Cardiac muscle cell (in vitro differentiated cells and primary cell): Measurements from ENCODE around the gene TMCC2. TPM values are rescaled to one million over a fixed set of nuclear protein-coding genes. Genes with fewer than 3 reads are reported as not detected.

Experiments
- DNase-seq, 2 donors: peaks; one replicate each; pipeline versions ENCODE4 v3.0.0 to v3.0.0-alpha.2; 2010 to 2017; ENCODE audit warnings: low read depth in 1 of 2, low spot score in 1 of 2
- H3K27ac ChIP-seq: fragments of 200-600 bp; sonication (generic); 2 replicates; pipeline ENCODE4 v1.5.1; 2016
- H3K27me3 ChIP-seq: fragments of 200-600 bp; sonication (generic); 2 replicates; pipeline ENCODE4 v1.6.0; 2016; ENCODE audit warnings: control low read depth
- H3K36me3 ChIP-seq: fragments of 200-600 bp; sonication (generic); 2 replicates; pipeline ENCODE4 v1.5.1; 2016; ENCODE audit warnings: control low read depth
- H3K4me1 ChIP-seq: fragments of 200-600 bp; sonication (generic); 2 replicates; pipeline ENCODE4 v1.8.1; 2017; ENCODE audit warnings: low read depth, mild to moderate bottlenecking, mixed run types
- H3K4me3 ChIP-seq: fragments of 200-600 bp; sonication (generic); 2 replicates; pipeline ENCODE4 v1.5.1; 2016; ENCODE audit warnings: mild to moderate bottlenecking
- H3K9me3 ChIP-seq: fragments of 200-600 bp; sonication (generic); 2 replicates; pipeline ENCODE4 v1.5.1; 2017; ENCODE audit warnings: low read depth, mild to moderate bottlenecking, control low read depth
- polyA plus RNA-seq: library from polyadenylated mRNA; unstranded; fragments of >200 nt; fragmentation: Nextera tagmentation; extraction: Ambion mirVana; gene quantifications from 2 replicates; pipeline ENCODE4 v1.2.1, GENCODE V29; 2016
- total RNA-seq: library from RNA; depleted of rRNA; stranded (reverse); fragments of >200 nt; gene quantifications from 2 replicates; pipeline ENCODE4 v1.2.3, GENCODE V29; 2016
- TF ChIP-seq, protein P1 (sequence below): IDR thresholded peaks from 2 replicates; pipeline ENCODE4 v1.5.1; 2012; ENCODE audit warnings: low read depth, mild to moderate bottlenecking, low read length

TMCC2 gene
- total and polyA plus RNA-seq, 2 experiments from 2014 or later, result 6.3 to 10.9 TPM

DNA sequence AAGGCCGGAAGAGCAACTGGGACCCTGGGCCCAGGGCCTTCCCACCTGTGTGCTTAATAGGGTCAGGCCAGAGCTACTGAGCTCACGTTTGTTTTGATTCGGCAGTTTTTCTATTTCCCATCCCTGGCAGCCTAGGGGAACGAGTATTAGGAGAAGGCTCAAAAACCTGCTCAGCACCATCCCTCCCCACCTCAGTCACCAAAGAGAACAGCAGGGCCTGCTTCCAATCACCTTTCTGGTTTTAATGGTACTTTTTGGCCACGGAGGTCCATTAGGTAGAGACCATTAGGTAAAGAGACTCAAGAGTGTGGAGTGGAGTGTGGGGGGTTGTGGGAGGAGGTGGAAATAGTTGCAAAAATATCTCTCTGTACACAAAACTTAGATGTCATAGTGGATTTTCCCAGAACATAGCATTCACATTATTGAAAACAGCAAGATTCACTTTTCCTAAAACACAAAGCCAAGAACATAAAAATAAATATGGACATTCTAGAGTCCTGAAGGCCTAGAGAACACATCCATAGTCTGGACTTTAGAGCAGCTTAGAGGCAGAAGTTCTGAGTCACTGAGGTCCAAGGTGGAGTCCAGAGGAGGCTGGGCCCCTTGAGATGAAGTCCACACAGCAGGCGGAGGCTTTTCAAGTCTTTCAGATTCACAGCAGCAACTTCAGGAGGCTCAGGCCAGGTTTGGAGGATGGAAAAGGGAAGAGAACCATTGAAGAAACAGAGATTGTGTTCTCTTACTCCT is 74.3 kb downstream of the TMCC2 start:
- Histone ChIP-seq H3K4me3 (no peak overlapping the region), H3K36me3 (no peaks in the 10 kb centered on the region), H3K27ac (peak overlapping the region; percentile 80), H3K4me1 (peaks cover 16% of the 10 kb centered on the region), H3K27me3 (no peaks in the 10 kb centered on the region), H3K9me3 (no peaks in the 10 kb centered on the region)
- TF ChIP-seq, protein P1, sequence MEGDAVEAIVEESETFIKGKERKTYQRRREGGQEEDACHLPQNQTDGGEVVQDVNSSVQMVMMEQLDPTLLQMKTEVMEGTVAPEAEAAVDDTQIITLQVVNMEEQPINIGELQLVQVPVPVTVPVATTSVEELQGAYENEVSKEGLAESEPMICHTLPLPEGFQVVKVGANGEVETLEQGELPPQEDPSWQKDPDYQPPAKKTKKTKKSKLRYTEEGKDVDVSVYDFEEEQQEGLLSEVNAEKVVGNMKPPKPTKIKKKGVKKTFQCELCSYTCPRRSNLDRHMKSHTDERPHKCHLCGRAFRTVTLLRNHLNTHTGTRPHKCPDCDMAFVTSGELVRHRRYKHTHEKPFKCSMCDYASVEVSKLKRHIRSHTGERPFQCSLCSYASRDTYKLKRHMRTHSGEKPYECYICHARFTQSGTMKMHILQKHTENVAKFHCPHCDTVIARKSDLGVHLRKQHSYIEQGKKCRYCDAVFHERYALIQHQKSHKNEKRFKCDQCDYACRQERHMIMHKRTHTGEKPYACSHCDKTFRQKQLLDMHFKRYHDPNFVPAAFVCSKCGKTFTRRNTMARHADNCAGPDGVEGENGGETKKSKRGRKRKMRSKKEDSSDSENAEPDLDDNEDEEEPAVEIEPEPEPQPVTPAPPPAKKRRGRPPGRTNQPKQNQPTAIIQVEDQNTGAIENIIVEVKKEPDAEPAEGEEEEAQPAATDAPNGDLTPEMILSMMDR, result no peak
- DNase-seq, result peak in 1 of 2 donors; percentile 55

DNA sequence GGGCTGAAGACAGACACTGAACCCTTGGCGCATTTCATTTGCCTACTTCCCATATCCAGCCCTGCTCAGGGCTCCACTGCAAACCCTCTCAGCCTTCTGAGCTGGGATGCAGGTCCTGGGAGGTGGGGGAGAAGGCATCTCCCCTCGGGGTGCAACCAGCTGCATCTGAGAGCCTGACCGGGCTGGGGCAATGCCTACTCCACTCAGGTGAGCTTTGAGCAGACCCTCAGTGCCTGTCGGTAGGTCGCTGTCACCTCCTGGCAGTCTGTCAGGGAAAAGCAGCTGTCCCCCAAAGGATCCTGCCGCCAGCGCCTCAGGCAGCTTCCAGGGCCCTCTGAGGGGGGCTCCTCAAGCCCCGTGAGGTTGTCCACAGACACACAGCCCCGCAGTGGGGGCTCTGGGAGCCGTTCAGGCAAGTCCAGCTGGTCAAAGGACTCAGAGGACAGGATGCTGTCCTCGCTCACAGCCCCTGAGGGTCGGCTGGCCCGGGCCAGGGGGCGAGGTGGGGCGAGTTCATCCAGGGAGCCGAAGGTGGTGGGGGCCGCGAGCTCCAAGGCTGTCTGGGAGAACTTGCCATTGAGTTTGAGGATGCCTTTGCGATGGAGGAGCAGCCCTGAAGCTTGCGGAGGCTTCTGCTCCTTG is 75.6 kb downstream of the TMCC2 start:
- TF ChIP-seq, protein P1, result no peak
- Histone ChIP-seq H3K27ac (no peak overlapping the region), H3K4me1 (peaks cover 16% of the 10 kb centered on the region)

GRCh38 chr1:205304046-205304694 is 76.4 kb downstream of the TMCC2 start:
- TF ChIP-seq, protein P1, result no peak
- H3K4me3 ChIP-seq, result no peak overlapping the region
- DNase-seq, result no peak
- H3K27ac ChIP-seq, result no peak overlapping the region
- H3K9me3 ChIP-seq, result no peaks in the 10 kb centered on the region
- H3K27me3 ChIP-seq, result no peaks in the 10 kb centered on the region
- H3K4me1 ChIP-seq, result peaks cover 16% of the 10 kb centered on the region
- peaks cover 5% of the 10 kb centered on the region for H3K36me3 ChIP-seq

More for the DNA sequence above, 75.6 kb downstream of the TMCC2 start:
- Histone ChIP-seq H3K27me3 (no peaks in the 10 kb centered on the region), H3K4me3 (no peak overlapping the region), H3K36me3 (peaks cover 5% of the 10 kb centered on the region), H3K9me3 (no peaks in the 10 kb centered on the region)
- no peak for DNase-seq

DNA sequence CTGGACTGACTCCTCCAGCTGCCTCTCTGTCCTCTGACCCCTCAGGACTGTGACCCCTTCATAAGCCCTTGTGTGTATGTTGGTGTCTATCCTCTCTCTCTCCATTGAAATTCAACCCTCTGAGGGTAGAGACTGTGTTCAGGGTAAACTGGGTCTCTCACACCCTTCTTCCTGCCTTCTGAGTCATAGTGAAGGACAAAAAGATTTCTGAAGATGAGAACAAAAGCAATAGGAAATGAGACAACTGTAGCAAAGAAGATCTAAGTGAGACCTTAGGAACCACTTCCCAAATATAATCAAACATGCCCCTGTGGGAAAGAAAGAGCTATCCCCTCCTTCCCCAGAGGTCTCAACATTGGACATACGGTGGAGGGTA is 76.9 kb downstream of the TMCC2 start:
- no peak overlapping the region for H3K4me3 ChIP-seq
- TF ChIP-seq, protein P1, result no peak
- no peaks in the 10 kb centered on the region for H3K27me3 ChIP-seq
- DNase-seq, result no peak
- peaks cover 16% of the 10 kb centered on the region for H3K4me1 ChIP-seq
- peaks cover 5% of the 10 kb centered on the region for H3K36me3 ChIP-seq
- no peak overlapping the region for H3K27ac ChIP-seq
- H3K9me3 ChIP-seq, result no peaks in the 10 kb centered on the region

DNA sequence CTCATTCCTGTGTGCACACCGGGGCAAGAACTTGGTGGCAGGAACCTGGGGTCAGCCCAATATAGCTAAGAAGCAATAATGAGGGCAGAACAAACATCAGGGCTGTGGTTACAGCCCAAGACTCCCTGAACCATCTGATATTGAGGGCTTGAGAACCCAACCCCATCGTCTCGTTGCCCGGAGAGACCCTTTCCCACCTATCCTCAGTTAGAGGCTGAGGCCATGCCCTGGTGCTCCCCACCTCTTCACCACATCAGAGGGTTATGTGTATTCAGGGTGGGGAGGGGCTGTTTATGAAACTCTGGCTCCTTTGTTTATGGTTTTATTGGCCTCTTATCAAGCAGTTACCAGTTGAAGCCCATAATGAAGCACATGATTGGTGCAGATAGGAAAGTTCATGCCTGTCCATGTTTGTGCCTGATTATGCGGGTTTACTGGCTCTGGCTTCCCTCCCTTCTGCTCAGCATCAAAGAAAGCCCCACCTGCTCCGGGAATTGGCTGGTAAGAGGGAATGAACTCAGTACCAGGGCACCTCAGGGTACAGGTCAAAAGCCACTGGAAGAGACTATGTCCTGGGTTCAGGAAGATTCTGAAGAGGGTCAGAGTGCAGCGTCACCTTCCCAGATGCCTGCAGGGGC is 79.3 kb downstream of the TMCC2 start:
- no peaks in the 10 kb centered on the region for H3K4me1 ChIP-seq
- TF ChIP-seq, protein P1, result no peak
- H3K27me3 ChIP-seq, result no peaks in the 10 kb centered on the region
- H3K36me3 ChIP-seq, result peaks cover 5% of the 10 kb centered on the region
- no peak for DNase-seq
- no peak overlapping the region for H3K4me3 ChIP-seq
- H3K27ac ChIP-seq, result no peak overlapping the region
- no peaks in the 10 kb centered on the region for H3K9me3 ChIP-seq
